Measurements from ENCODE around the gene RAMP2. TPM values are rescaled to one million over a fixed set of nuclear protein-coding genes. Genes with fewer than 3 reads are reported as not detected.

RAMP2 gene
- total and polyA plus RNA-seq, 2 of the 4 experiments (the other 2 are of a cell fraction), result 0.18 to 2.5 TPM

DNA sequence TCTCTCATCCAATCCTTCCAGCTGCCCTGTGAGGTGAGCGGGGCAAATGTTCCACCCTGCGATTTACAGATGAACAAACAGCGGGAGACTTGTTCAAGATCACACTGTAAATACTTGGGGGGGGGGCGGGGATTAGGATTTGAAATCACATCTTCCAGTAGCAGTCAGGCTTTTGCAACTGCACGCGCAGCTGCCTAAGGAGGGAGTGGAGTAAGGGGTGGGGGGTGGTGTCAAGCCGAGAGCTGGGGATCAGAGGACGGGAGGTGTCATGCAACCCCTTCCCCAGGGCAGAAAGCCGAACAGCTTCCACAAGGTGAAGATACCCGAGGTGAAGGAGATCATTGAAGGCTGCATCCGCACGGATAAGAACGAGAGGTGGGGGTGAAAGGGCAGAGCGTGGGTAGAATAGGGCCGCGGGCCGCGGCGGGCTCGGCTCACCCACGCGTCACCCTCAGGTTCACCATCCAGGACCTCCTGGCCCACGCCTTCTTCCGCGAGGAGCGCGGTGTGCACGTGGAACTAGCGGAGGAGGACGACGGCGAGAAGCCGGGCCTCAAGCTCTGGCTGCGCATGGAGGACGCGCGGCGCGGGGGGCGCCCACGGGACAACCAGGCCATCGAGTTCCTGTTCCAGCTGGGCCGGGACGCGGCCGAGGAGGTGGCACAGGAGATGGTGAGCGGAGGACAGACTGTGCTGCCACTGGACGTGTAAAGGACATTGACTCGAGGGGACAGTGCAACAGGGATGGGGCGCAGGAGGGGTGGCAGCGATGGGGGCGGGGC lies 24.0 kb downstream of the RAMP2 start (continued):
- TF ChIP-seq, protein P1, sequence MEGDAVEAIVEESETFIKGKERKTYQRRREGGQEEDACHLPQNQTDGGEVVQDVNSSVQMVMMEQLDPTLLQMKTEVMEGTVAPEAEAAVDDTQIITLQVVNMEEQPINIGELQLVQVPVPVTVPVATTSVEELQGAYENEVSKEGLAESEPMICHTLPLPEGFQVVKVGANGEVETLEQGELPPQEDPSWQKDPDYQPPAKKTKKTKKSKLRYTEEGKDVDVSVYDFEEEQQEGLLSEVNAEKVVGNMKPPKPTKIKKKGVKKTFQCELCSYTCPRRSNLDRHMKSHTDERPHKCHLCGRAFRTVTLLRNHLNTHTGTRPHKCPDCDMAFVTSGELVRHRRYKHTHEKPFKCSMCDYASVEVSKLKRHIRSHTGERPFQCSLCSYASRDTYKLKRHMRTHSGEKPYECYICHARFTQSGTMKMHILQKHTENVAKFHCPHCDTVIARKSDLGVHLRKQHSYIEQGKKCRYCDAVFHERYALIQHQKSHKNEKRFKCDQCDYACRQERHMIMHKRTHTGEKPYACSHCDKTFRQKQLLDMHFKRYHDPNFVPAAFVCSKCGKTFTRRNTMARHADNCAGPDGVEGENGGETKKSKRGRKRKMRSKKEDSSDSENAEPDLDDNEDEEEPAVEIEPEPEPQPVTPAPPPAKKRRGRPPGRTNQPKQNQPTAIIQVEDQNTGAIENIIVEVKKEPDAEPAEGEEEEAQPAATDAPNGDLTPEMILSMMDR (conservative IDR thresholded peaks at IDR 0.05; ENCODE audit: low read depth, low read length), result no peak

DNA sequence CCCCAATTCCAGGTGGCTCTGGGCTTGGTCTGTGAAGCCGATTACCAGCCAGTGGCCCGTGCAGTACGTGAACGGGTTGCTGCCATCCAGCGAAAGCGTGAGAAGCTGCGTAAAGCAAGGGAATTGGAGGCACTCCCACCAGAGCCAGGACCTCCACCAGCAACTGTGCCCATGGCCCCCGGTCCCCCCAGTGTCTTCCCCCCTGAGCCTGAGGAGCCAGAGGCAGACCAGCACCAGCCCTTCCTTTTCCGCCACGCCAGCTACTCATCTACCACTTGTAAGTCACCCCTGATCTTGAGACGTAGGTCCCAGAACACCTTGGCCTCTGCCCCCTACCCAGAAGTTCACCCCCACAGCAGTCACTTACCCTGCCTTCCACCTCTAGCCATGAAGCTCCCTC lies 26.2 kb downstream of the RAMP2 start:
- Histone ChIP-seq H4K5ac (ENCODE audit: low read depth, low read length) (no peak overlapping the region), H3K4ac (ENCODE audit: low read depth, low read length) (no peak overlapping the region), H3K23ac (ENCODE audit: low read depth, low read length) (no peak overlapping the region), H4K20me1 (ENCODE audit: insufficient read depth, low read length) (no peaks in the 10 kb centered on the region), H4K8ac (ENCODE audit: low read depth in 2 of 2, low read length in 2 of 2) (no peak overlapping the region), H3K4me2 (ENCODE audit: low read depth, low read length) (no peak overlapping the region), H2BK5ac (ENCODE audit: low read depth, low read length, poor library complexity, severe bottlenecking) (no peak overlapping the region), H2BK20ac (ENCODE audit: low read depth, low read length) (no peak overlapping the region), H2AK9ac (replicated peaks; ENCODE audit: low read depth, low read length, poor library complexity) (peak overlapping the region; percentile 57), H3K9ac (ENCODE audit: low read depth, low read length) (no peak overlapping the region), H3K36me3 (ENCODE audit: control insufficient read depth, insufficient read depth, low read length) (peaks cover 5% of the 10 kb centered on the region), H2BK120ac (ENCODE audit: low read depth, low read length) (no peak overlapping the region), H2BK15ac (ENCODE audit: low read depth, low read length) (no peak overlapping the region), H3K18ac (ENCODE audit: low read depth, low read length) (no peak overlapping the region), H3K27ac (ENCODE audit: insufficient read depth, low read length) (no peak overlapping the region), H3K9me1 (ENCODE audit: insufficient read depth, low read length) (peaks cover 23% of the 10 kb centered on the region), H3K14ac (replicated peaks; ENCODE audit: low read depth, low read length) (no peak overlapping the region), H3K4me3 (ENCODE audit: insufficient read depth, low read depth, low read length) (no peak overlapping the region), H4K91ac (ENCODE audit: insufficient read depth, low read depth, low read length) (no peak overlapping the region), H3K79me1 (ENCODE audit: low read depth in 1 of 2, low read length in 2 of 2) (peaks cover 0 to 25% of the 10 kb centered on the region in 2 experiments; a peak in 2 of 4 replicates), H3K4me1 (ENCODE audit: control insufficient read depth, insufficient read depth, low read length) (peaks cover 17% of the 10 kb centered on the region), H2AFZ (replicated peaks; ENCODE audit: low read length, poor library complexity) (no peak overlapping the region), H3K9me3 (ENCODE audit: control insufficient read depth, insufficient read depth, low read length) (no peaks in the 10 kb centered on the region), H2AK5ac (ENCODE audit: low read depth, low read length) (no peak overlapping the region), H3K27me3 (ENCODE audit: control insufficient read depth, insufficient read depth, low read length) (no peaks in the 10 kb centered on the region), H3K56ac (ENCODE audit: extremely low read depth, insufficient read depth, low read length) (no peak overlapping the region)
- dilution Hi-C loops (cut with HindIII; ENCODE audit: low sequenced_read_pairs, unreplicated experiment), result no loop called here
- intact Hi-C loops (cut with micrococcal nuclease), result no loop called here
- no TSS peak for BruUV-seq (replicated peaks)
- in situ Hi-C loops (cut with MboI; ENCODE audit: low sequenced_read_pairs), result no loop called here
- DNase-seq (no peak), ATAC-seq (ENCODE audit: low read depth) (no peak)
- 79% methylated on average over 7 of the region's 11 CpGs; no CpG with 5 or more reads in 1 of the 2 experiments for WGBS, 2 experiments (ENCODE audit: extremely low coverage in 2 of 2, insufficient read length in 1 of 2)
- ChIA-PET POLR2A (ENCODE audit: unreplicated experiment) (no interaction called here), CTCF (interaction anchor here (1.2 kb wide), 1 partner anchor 37 kb away, joined by 3 read pairs; the partner anchor contains the start of gene BECN1)
- TF ChIP-seq MAZ (IDR thresholded peaks at IDR 0.05; ENCODE audit: borderline replicate concordance, low read depth, low read length) (no peak), CHD1 (IDR thresholded peaks at IDR 0.05; ENCODE audit: low read depth, low read length) (no peak), SMC3 (IDR thresholded peaks at IDR 0.05; ENCODE audit: low read depth, low read length) (no peak), POLR2A (IDR thresholded peaks at IDR 0.05; ENCODE audit: low read depth, low read length) (no peak), FOS (IDR thresholded peaks at IDR 0.05; ENCODE audit: low read depth, low read length) (no peak), RFX5 (IDR thresholded peaks at IDR 0.05; ENCODE audit: low read depth, low read length) (no peak), RAD21 (IDR thresholded peaks at IDR 0.05; ENCODE audit: low read length) (no peak), MAFK (IDR thresholded peaks at IDR 0.05; ENCODE audit: low read depth, low read length) (no peak)
- TF ChIP-seq, protein P2, sequence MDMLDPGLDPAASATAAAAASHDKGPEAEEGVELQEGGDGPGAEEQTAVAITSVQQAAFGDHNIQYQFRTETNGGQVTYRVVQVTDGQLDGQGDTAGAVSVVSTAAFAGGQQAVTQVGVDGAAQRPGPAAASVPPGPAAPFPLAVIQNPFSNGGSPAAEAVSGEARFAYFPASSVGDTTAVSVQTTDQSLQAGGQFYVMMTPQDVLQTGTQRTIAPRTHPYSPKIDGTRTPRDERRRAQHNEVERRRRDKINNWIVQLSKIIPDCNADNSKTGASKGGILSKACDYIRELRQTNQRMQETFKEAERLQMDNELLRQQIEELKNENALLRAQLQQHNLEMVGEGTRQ (IDR thresholded peaks at IDR 0.05; ENCODE audit: low read depth, low read length), result no peak
- TF ChIP-seq, protein P3, sequence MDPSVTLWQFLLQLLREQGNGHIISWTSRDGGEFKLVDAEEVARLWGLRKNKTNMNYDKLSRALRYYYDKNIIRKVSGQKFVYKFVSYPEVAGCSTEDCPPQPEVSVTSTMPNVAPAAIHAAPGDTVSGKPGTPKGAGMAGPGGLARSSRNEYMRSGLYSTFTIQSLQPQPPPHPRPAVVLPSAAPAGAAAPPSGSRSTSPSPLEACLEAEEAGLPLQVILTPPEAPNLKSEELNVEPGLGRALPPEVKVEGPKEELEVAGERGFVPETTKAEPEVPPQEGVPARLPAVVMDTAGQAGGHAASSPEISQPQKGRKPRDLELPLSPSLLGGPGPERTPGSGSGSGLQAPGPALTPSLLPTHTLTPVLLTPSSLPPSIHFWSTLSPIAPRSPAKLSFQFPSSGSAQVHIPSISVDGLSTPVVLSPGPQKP (IDR thresholded peaks at IDR 0.05; ENCODE audit: borderline replicate concordance, low read depth, low read length), result no peak
